HG03571 (cell line): Measurements from ENCODE around the gene LRGUK.
"Not testable (repeated sequence)": the region's sequence is repeated elsewhere in the genome, so short reads cannot be mapped to it uniquely, and the experiment has no call there.

Experiments
- ATAC-seq: cut with Tn5 transposase; IDR thresholded peaks from one replicate; pipeline ENCODE4 v1.9.1; 2021; ENCODE audit not compliant: unreplicated experiment

Gene LRGUK

DNA sequence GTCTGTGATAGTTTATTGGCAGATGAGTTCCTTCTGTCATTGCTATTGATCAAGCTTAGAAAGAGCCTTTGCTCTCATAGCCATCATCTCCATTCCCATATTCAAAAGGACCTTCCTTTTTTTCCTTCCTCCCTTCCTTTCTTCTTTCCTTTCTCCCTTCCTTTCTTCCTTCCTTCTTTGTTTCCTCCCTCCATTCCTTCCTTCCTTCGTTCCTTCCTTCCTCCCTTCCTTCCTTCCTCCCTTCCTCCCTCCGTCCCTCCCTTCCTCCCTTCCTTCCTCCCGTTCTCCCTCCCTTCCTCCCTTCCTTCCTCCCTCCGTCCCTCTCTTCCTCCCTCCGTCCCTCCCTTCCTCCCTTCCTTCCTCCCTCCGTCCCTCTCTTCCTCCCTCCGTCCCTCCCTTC lies 104.2 kb downstream of the LRGUK start:
- not testable (repeated sequence) for ATAC-seq

DNA sequence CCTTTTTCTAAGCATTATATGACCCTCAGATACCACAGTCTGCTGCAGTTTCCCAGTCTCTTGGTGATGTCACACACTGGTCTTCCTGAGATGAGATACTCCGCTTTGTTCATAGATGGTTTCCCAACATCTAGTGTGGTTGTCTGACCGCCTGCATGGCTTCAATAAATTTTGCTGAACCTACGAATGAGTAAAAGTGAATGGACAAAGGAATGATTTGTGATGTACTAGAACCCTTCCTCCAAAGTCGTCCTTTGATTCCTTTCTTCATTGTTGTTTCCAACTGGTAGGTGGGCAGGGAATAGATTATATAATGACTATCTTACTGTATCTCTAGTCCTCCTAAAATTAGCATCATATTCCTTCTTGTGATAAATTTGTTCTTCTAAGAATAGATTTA lies 107.1 kb downstream of the LRGUK start:
- ATAC-seq = no peak

DNA sequence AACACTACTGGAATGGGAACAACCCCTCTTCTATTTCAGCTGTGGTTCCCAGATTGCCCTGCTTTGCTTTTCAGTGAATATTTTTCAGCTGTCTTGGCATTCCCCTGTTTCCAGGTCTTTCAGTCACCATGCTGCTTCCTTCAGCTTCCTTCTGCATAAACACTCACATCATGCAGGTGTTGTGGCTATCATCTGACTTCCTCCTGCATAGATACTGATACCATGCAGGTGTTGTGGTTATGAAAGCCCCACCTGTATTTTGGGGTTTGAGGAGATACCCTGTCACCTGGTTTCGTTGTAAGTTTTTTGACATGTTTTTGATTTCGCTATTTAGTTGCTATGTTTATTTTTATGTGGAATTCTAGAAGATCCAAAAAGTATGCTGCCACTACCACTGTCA lies 118.1 kb downstream of the LRGUK start:
- ATAC-seq = no peak

GRCh38 chr7:134246347-134246746 lies 119.2 kb downstream of the LRGUK start:
- ATAC-seq = no peak

DNA sequence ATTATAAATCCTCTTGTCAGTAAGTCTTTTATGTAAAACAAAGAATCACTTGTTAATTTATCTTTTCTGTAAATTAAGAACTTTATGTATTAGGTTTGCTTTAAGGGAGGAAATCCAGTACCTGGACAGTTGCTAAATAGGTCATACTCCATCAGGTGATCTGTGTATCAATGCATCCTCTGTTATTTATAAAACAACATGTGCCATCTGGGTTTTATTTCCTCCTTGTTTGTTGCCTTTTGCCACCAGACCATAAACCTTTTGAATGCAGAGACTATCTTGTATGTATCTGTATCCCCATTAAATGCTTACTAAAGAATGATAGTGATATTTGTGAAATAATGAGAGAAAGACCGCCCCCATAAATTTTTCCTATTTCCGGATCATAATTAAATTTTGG lies 119.6 kb downstream of the LRGUK start:
- ATAC-seq = no peak

DNA sequence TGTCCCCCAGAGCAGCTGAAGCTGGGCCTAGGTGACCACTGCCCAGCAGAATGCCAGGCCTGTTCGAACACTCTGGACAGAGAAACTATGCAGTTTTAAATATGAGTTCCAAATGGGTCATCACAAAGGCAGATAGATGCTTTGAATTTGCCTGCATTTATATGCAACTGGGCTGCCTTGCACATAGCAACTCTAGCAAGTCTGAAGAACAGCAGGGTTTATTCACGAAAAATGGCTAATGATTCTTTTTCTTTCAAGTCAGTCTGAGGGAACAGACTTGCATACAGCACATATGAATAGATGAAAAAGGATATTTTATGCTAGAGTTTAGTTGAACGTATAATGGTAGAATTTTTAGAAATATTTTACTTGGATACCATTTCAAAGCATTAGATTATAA lies 121.1 kb downstream of the LRGUK start:
- no peak for ATAC-seq

GRCh38 chr7:134254311-134254710 lies 127.2 kb downstream of the LRGUK start:
- ATAC-seq = no peak

DNA sequence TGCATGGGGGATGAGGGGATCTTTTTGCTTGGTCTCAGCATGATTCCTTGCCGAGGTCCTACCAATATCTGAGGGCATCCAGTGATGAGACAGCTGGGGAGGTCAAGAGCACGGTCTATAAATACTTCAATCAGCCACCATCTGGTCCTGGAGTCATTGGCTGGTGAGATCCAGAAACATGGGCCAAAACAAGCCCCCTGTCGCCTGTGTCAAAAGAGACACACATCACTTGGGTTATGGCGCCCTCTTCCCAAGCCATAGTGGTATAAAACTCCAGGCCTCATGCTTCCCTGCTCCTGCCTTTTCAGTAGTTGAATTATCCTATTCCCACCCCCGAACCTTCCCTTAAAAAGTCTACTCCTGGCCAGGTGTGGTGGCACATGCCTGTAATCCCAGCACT lies 128.7 kb downstream of the LRGUK start:
- no peak for ATAC-seq

DNA sequence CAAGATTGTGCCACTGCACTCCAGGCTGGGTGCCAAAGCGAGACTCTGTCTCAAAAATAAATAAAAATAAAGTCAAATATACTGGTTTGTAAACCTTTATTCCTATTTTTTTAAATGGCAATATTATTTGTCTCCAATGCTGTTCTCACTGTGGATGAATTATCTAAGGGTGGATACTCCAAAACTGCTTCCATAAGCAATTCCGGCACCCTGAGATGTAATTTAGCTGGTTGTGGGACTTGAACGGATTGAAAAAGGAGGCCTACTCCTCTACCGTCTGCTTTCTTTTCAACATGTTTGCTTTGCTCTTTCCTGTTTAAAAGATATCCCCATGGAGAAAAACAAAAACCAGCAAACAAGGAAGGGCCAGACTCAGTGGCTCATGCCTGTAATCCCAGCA lies 135.2 kb downstream of the LRGUK start:
- ATAC-seq = no peak

GRCh38 chr7:134276951-134277350 lies 149.8 kb downstream of the LRGUK start:
- ATAC-seq = no peak

DNA sequence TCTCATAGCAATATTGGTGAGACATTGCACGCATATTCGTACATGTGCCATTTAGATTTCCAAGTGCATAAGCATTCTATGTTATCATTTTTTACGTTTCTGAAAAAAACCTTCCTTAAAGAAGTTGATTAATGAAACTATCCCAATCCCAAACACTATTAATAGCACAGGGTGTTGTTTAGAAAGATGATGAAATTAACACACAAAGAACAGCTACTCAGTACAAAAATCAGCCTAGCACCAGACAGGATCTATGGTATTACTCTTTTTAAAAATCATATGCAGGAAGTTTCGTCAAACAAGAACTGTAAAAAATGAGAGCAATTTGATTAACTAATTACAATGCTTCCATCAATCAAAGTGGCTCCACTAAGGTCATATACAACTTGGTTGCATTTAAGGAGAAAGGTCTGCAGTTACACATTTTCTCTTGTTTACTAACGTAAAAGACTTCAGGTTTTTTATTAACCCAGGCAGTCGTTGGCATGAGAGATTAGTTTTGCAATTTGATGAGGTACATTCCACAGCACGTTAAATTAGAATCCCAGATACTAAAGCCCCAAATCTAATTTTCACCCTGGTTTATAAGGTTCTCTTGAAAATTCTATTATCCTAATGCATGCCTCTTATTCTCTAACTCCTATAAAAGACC lies 151.5 kb downstream of the LRGUK start:
- no peak for ATAC-seq

GRCh38 chr7:134279336-134279735 lies 152.2 kb downstream of the LRGUK start:
- ATAC-seq = no peak

GRCh38 chr7:134279898-134280297 lies 152.8 kb downstream of the LRGUK start:
- no peak for ATAC-seq

GRCh38 chr7:134280508-134280907 lies 153.4 kb downstream of the LRGUK start:
- ATAC-seq = no peak

DNA sequence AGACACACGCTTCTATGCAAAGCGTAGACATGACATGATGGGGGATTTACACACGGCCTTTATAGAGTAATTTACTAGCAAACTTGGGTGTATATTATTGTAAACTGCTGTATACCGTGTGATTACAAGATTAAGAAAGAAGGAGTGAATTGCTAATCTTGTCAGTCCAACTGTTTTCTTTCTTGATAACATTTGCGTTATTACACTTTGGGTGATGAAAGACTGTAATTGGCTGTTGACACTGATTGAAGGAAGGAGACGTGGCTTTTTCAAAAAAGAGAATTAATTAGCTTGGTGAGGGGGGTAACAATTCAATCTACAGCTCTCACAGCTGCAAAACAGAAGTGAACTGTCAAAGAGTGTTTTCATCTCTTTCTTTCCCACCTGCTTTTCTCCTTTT lies 156.9 kb downstream of the LRGUK start:
- no peak for ATAC-seq

DNA sequence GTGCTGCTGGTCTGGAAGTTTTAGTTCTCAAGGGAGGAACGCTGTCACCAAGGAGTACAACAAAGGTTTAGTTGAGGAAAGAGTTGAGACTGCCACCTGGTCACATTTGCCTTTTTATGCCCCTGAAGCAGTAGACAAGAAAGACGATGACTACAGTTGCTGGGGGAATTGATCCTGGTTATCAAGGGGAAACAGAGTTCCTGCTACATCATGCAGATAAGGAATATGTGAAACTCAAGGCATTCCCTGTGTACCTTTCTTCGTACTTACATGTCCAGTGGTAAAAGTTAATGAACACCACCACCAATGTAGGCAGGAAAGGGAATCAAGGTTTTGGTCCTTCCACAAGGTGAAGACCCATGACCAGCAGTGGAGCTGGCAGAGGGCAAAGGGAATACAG lies 157.8 kb downstream of the LRGUK start:
- no peak for ATAC-seq

- ATAC-seq = no peak
These were observed 160.9 kb downstream of the LRGUK start for GRCh38 chr7:134287916-134288659.

- no peak for ATAC-seq
These were observed 162.3 kb downstream of the LRGUK start for GRCh38 chr7:134289423-134289822.

DNA sequence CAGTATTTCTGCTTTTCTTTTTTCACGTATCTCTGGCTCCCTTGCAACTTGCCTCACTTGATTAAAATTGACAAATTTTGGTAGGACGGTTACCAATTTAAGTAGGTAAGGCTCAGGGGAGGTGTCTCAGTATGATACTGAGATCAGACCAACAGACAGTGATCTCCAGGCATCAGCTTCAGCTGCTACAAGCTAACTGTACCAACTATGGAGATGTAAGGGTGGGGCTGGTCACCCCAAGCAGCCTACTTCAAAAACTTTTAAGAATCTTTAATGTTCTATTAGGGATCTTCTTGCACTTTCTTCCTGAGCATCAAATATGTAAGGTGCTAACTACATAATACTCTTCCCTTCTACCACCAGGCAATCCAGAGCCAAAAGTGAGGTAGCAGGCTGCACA lies 162.7 kb downstream of the LRGUK start:
- no peak for ATAC-seq

GRCh38 chr7:134290286-134290685 lies 163.1 kb downstream of the LRGUK start:
- ATAC-seq = no peak

- peak; percentile 99 for ATAC-seq
These were observed 166.0 kb downstream of the LRGUK start for GRCh38 chr7:134293002-134293740.

GRCh38 chr7:134295982-134296381 lies 168.8 kb downstream of the LRGUK start:
- not testable (repeated sequence) for ATAC-seq
